ENCODE measurements around the gene ARL2.
"Not testable (repeated sequence)": the region's sequence is repeated elsewhere in the genome, so short reads cannot be mapped to it uniquely, and the experiment has no call there.

The ARL2 gene

GRCh38 chr11:65021003-65021402 lies 7.0 kb downstream of the ARL2 start:
- no peak overlapping the region for H3K4me3 ChIP-seq (ENCODE audit: low read depth, low read length)
- TF ChIP-seq CTCF (IDR thresholded peaks at IDR 0.05; ENCODE audit: insufficient read depth, low read depth, low read length, missing control alignments): no peak
- DNase-seq (ENCODE audit: low read depth): no peak

GRCh38 chr11:65021509-65021908 lies 7.5 kb downstream of the ARL2 start:
- DNase-seq (ENCODE audit: low read depth): no peak
- no peak overlapping the region for H3K4me3 ChIP-seq (ENCODE audit: low read depth, low read length)
- no peak for TF ChIP-seq CTCF (IDR thresholded peaks at IDR 0.05; ENCODE audit: insufficient read depth, low read depth, low read length, missing control alignments)

DNA sequence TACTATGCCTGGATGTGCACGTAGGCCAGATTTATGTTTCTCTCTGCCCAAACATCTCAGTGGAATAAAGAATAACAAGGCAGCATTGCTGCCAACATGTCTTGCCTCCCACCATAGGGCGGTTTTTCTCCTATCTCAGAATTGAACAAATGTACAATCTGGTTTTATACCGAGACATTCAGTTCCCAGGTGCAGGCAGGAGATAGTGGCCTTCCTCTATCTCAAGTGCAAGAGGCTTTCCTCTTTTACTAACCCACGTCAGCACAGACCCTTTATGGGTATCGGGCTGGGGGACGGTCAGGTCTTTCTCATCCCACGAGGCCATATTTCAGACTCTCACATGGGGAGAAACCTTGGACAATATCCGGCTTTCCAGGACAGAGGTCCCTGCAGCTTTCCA lies 9.5 kb downstream of the ARL2 start:
- H3K4me3 ChIP-seq (ENCODE audit: low read depth, low read length); DNase-seq (ENCODE audit: low read depth): not testable (repeated sequence)

- TF ChIP-seq CTCF (IDR thresholded peaks at IDR 0.05; ENCODE audit: insufficient read depth, low read depth, low read length, missing control alignments): no peak
- no peak for DNase-seq (ENCODE audit: low read depth)
- peak overlapping the region; percentile 67 for H3K4me3 ChIP-seq (ENCODE audit: low read depth, low read length)
Measured at GRCh38 chr11:65026810-65027209, 12.8 kb downstream of the ARL2 start.

GRCh38 chr11:65027213-65028067 lies 13.5 kb downstream of the ARL2 start, which contains the start of gene SNX15:
TSS of gene SNX15 (plus strand) at chr11:65027439. CDS start at chr11:65027538, 99 bp downstream.
- peak; percentile 97 for DNase-seq (ENCODE audit: low read depth)
- peak within 1 kb of the TSS; percentile 67 for H3K4me3 ChIP-seq (ENCODE audit: low read depth, low read length)
- TF ChIP-seq CTCF (IDR thresholded peaks at IDR 0.05; ENCODE audit: insufficient read depth, low read depth, low read length, missing control alignments): peak; percentile 39

DNA sequence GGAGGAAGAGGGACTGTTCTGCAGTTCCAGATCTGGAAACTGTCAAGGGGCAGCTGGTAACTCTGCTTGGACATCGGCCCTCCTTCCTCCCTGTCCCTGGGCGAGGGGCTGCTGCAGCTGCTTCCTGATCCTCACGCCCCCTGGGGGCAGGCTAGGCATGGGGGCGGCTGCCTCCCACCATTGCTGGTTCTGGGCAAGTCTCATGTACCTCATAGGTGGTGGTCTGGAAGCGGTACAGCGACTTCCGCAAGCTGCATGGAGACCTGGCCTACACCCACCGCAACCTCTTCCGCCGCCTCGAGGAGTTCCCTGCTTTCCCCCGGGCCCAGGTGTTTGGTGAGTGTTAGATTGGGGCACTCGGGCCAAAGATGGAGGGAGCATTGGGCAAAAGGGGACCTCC lies 18.3 kb downstream of the ARL2 start:
- no peak for TF ChIP-seq CTCF (IDR thresholded peaks at IDR 0.05; ENCODE audit: insufficient read depth, low read depth, low read length, missing control alignments)
- no peak for DNase-seq (ENCODE audit: low read depth)
- H3K4me3 ChIP-seq (ENCODE audit: low read depth, low read length): no peak overlapping the region

DNA sequence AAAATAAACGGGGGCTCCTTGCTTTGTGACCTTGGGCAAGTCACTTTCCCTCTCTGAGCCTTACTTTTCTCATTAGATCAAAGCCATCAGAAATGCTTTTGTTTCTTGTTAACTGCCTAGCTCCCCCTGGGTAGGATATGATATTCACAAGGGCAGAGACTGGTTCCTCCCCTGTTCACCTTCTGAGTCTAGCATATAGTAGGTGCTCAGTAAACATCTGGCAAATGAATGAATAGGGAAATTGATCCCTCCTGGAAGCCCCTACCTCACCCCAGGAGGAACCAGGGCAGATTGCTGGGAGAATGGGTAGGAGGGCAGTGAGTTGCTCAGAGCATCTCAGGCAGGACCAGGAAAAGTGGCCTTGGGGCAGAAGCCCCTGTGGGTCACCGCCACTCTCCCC lies 20.5 kb downstream of the ARL2 start:
- no peak for DNase-seq (ENCODE audit: low read depth)
- no peak overlapping the region for H3K4me3 ChIP-seq (ENCODE audit: low read depth, low read length)
- no peak for TF ChIP-seq CTCF (IDR thresholded peaks at IDR 0.05; ENCODE audit: insufficient read depth, low read depth, low read length, missing control alignments)

All from GM12865 (cell line).